Thymus (tissue), 11 donors: ENCODE measurements around the gene DACH2. TPM values are rescaled to one million over a fixed set of nuclear protein-coding genes. Genes with fewer than 3 reads are reported as not detected.

Experiments used
- DNase-seq, 9 donors: peaks; one replicate each; pipeline ENCODE4 v3.0.0-alpha.2; 2013; ENCODE audit warnings: low spot score in 9 of 9, low read depth in 6 of 9, missing footprints in 1 of 9
- H3K27ac ChIP-seq, 2 donors: one replicate each; pipeline ENCODE4 v1.5.1; 2013; ENCODE audit warnings: control low read depth in 1 of 2, low read depth in 1 of 2, low read length in 1 of 2, mild to moderate bottlenecking in 1 of 2, moderate library complexity in 1 of 2
- H3K27me3 ChIP-seq, 2 donors: one replicate each; pipeline ENCODE4 v1.5.1; 2013; ENCODE audit warnings: low read length in 1 of 2; ENCODE audit not compliant: control insufficient read depth in 2 of 2, insufficient read depth in 1 of 2
- H3K36me3 ChIP-seq, 2 donors: one replicate each; pipeline ENCODE4 v1.5.1; 2013; ENCODE audit warnings: low read length in 1 of 2, mild to moderate bottlenecking in 1 of 2, moderate library complexity in 1 of 2; ENCODE audit not compliant: control insufficient read depth in 2 of 2, insufficient read depth in 2 of 2
- H3K4me1 ChIP-seq, 2 donors: one replicate each; pipeline ENCODE4 v1.5.1; 2013; ENCODE audit warnings: low read length in 2 of 2; ENCODE audit not compliant: control insufficient read depth in 2 of 2, insufficient read depth in 2 of 2
- H3K4me3 ChIP-seq, 2 donors: one replicate each; pipeline ENCODE4 v1.5.1; 2013; ENCODE audit warnings: low read length in 2 of 2, control low read depth in 1 of 2, mild to moderate bottlenecking in 1 of 2
- H3K9me3 ChIP-seq, 2 donors: one replicate each; pipeline ENCODE4 v1.5.1; 2013; ENCODE audit warnings: low read length in 1 of 2, mild to moderate bottlenecking in 1 of 2; ENCODE audit not compliant: control insufficient read depth in 2 of 2, insufficient read depth in 1 of 2
- WGBS: extraction: QIAGEN DNeasy Blood & Tissue Kit; methylation state at CpG from one replicate; pipeline ENCODE4 v1.1.7; 2013; 5-methylcytosine and 5-hydroxymethylcytosine counted together
- polyA plus RNA-seq: library from polyadenylated mRNA; stranded (reverse); fragments of 200-250 nt; gene quantifications from one replicate; pipeline ENCODE4 v1.2.3, GENCODE V29; 2013
- total RNA-seq: library from RNA; stranded (reverse); fragments of 120-200 nt; gene quantifications from one replicate; pipeline ENCODE4 v1.2.4, GENCODE V29; 2013
- donor health status: healthy.

Gene DACH2
- total and polyA plus RNA-seq, 2 donors = 0.05 to 0.09 TPM

DNA sequence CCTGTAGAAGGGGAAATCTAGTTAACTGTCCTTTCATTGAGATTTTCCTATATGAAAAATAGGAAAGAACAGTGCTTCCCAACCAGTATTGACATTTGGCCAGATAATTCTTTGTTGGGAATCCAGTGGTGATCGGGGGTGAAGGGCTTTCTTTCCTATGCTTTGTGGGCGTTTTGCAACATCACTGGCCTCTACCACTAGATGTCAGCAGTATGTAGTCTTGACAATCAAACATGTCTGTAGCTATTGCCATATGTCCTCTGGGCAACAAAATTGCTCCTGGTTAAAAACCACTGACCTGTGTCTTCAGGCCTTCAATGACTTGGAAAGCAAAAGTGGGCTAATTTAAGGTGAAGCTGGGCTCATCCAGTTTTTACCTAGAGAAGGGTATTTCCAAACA lies 658.5 kb downstream of the DACH2 start:
- DNase-seq = peak in 1 of 9 donors; percentile 0
- Histone ChIP-seq H3K9me3 (no peaks in the 10 kb centered on the region), H3K36me3 (no peaks in the 10 kb centered on the region), H3K27ac (no peak overlapping the region), H3K4me1 (no peaks in the 10 kb centered on the region), H3K4me3 (no peak overlapping the region), H3K27me3 (no peaks in the 10 kb centered on the region)
- 51% methylated on average over 2 of the region's 2 CpGs for WGBS

DNA sequence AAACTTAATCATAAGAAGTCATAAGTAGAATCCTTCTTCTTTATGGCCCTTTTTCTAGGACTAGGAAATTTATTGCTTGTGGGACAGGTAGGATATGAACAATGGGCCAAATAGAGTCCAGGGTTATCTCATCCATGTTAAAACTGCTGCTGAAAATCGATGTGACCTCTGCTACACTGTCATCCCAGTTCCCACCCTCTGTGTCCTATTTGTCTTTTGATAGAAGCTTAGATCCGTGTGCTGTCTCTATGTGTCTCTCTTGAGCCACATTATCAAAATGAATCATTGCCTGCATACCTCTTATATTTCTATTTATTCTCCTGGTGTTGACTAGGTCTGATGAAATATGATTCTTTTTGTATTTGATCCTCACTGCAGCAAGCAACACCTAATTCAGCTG lies 661.4 kb downstream of the DACH2 start:
- H3K9me3 ChIP-seq = no peaks in the 10 kb centered on the region
- no peaks in the 10 kb centered on the region for H3K27me3 ChIP-seq
- H3K4me1 ChIP-seq = no peaks in the 10 kb centered on the region
- no peak overlapping the region for H3K4me3 ChIP-seq
- no peak for DNase-seq
- 87% methylated on average over 2 of the region's 2 CpGs for WGBS
- no peaks in the 10 kb centered on the region for H3K36me3 ChIP-seq
- H3K27ac ChIP-seq = no peak overlapping the region

DNA sequence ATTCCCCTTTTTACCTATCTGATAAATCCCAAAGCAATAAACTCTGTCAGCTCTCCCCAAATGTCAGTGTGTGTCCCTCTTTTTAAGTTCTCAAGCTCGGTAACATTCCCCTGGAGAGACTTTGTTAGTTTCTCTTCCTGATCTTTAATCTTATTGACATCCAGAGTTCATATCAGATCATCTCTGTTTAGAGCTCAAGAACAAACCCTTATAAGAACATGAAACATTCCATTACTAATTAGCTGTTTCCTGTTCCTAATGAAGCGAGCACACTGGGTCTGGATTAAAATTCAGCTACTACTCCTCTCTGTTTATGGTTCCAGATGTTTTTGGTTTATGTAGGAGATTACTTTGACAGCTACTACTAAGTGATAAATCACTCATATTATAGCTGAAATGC lies 681.5 kb downstream of the DACH2 start:
- Histone ChIP-seq H3K27ac (no peak overlapping the region), H3K9me3 (no peaks in the 10 kb centered on the region), H3K4me3 (no peak overlapping the region), H3K36me3 (no peaks in the 10 kb centered on the region), H3K27me3 (no peaks in the 10 kb centered on the region), H3K4me1 (no peaks in the 10 kb centered on the region)
- no peak for DNase-seq
- 55% methylated on average over 2 of the region's 2 CpGs for WGBS

DNA sequence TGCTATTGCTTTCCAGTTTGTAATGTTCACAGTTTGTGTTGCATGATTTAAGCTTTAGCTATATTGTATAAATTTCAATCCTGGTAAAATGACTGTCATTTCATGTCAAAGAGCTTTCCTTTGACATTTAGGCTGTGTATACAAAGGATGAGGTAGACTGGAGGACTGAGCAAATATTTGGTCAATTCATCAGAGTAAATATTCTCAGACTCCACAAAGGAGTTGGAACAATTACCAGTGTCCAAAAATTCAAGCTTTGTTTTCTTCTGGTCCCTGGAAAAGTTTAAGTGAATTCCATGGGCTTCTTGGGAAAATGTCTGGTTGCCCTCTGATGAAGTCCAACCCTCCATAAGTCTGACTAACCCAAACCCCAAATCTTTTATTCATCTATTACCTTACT lies 682.4 kb downstream of the DACH2 start:
- Histone ChIP-seq H3K4me3 (no peak overlapping the region), H3K36me3 (no peaks in the 10 kb centered on the region), H3K27me3 (no peaks in the 10 kb centered on the region), H3K9me3 (no peaks in the 10 kb centered on the region), H3K27ac (no peak overlapping the region), H3K4me1 (no peaks in the 10 kb centered on the region)
- no peak for DNase-seq

DNA sequence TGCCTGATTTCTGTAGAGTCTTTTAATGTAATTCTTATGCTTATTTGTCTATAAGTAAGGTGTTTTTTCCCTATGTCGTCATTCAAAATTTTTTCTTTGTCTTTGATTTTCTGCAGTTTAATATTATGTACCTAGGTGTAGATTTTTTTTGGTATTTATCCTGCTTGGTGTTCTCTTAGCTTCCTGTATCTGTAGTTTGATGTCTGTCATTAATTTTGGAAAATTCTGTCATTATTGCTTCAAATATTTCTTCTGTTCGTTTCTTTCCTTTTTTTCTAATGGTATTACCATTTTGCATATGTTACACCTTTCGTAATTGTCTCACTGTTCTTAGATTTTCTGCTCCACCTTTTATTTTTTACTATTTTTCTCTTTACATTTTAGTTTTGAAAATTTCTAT lies 696.9 kb downstream of the DACH2 start:
- no peak overlapping the region for H3K4me3 ChIP-seq
- no peaks in the 10 kb centered on the region for H3K4me1 ChIP-seq
- no peaks in the 10 kb centered on the region for H3K36me3 ChIP-seq
- no peak for DNase-seq
- WGBS = 56% methylated on average over 3 of the region's 3 CpGs
- H3K9me3 ChIP-seq = no peaks in the 10 kb centered on the region
- no peaks in the 10 kb centered on the region for H3K27me3 ChIP-seq
- H3K27ac ChIP-seq = no peak overlapping the region

Other genes starting within 250 kb of the DACH2 start
- gene CHM, start 100.9 kb upstream of the DACH2 start, total RNA-seq = 14.4 TPM
- gene CHM, start 100.9 kb upstream of the DACH2 start, polyA plus RNA-seq = 20.2 TPM